Spleen (tissue), 7 donors: ENCODE results near the gene C2CD2.
A peak's percentile ranks its signal among the peaks of the same experiment; 100 is the strongest.

ENCODE experiments used
- POLR2A ChIP-seq, 3 donors: fragments of 450-650 bp; IDR thresholded peaks; one replicate each; pipeline ENCODE4 v1.5.1; 2017; ENCODE audit warnings: antibody characterized with exemption in 3 of 3, mild to moderate bottlenecking in 1 of 3
- POLR2AphosphoS5 ChIP-seq, 3 donors: sonication (generic); formaldehyde crosslinking; IDR thresholded peaks; one replicate each; pipeline ENCODE4 v1.5.1; 2017; ENCODE audit warnings: antibody characterized with exemption in 3 of 3
- TF ChIP-seq, protein P1 (sequence below), 11 experiments: fragments of 200-600 bp in 7 of 11; fragments of 450-650 bp in 4 of 11; sonication (generic) in 4 of 11; IDR thresholded peaks in 8 of 11; conservative IDR thresholded peaks in 3 of 11; 1 replicate in 7 of 11; 2 replicates in 4 of 11; pipeline versions ENCODE4 v1.4.0 to v1.8.0; 2016 to 2021; ENCODE audit warnings: antibody characterized with exemption in 11 of 11, inconsistent platforms in 4 of 11, mild to moderate bottlenecking in 1 of 11
- donor health status: DM: no; HTN: no; CAD: no; lungs with moderate emphysema.
- donor health status: DM: no; HTN: no; CAD: no.
- donor health status: DM: no; HTN: no; CAD: no.

DNA sequence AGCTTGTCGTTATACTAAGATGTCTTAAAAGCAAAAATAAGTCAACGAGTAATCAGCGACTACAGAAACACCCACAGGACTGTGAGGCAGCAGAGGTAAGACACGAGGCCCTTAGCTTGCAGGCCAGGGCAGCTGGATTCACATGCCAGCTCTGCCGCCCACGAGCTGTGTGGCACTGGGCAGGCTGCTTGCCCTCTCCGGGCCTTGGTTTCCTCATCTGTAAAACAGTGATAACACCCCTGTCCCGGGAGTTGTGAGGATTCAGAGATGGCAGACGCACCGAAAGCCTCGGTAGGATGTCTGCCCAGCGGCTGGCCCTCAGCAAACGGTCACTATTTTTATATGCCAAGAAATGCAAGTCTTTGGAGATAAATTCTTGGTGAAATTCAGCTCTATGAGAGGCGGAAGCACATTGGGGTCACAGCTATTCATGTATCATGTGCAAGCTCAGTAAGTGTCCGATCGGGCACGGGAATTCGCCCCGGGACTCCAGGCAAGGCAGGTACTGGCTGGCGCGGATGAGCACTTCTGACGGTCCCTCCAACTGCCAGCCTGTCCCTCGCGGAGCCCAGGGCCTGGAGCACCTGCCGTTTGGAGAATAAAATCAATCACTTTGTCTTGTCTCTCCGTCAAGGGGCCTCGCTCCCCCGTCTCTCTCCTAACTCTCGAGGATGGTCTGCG lies 1.1 kb downstream of the C2CD2 start:
- TF ChIP-seq, protein P1, sequence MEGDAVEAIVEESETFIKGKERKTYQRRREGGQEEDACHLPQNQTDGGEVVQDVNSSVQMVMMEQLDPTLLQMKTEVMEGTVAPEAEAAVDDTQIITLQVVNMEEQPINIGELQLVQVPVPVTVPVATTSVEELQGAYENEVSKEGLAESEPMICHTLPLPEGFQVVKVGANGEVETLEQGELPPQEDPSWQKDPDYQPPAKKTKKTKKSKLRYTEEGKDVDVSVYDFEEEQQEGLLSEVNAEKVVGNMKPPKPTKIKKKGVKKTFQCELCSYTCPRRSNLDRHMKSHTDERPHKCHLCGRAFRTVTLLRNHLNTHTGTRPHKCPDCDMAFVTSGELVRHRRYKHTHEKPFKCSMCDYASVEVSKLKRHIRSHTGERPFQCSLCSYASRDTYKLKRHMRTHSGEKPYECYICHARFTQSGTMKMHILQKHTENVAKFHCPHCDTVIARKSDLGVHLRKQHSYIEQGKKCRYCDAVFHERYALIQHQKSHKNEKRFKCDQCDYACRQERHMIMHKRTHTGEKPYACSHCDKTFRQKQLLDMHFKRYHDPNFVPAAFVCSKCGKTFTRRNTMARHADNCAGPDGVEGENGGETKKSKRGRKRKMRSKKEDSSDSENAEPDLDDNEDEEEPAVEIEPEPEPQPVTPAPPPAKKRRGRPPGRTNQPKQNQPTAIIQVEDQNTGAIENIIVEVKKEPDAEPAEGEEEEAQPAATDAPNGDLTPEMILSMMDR (IDR thresholded peaks at IDR 0.05 in 8 of 11, conservative IDR thresholded peaks at IDR 0.05 in 3 of 11): no peak
- TF ChIP-seq POLR2A (IDR thresholded peaks at IDR 0.05) (no peak), POLR2AphosphoS5 (IDR thresholded peaks at IDR 0.05) (peak in 1 of 3 donors; percentile 65)
